ENCODE results near the gene TEX13D.

Gene TEX13D

GRCh38 chrX:124348885-124349453 lies 16.5 kb downstream of the TEX13D start:
- no peak overlapping the region for H3K9ac ChIP-seq (ENCODE audit: low read length in 2 of 2)
- no peak overlapping the region for H3K4me3 ChIP-seq (ENCODE audit: low read length in 2 of 2)
- H3K36me3 ChIP-seq (ENCODE audit: control insufficient read depth in 2 of 2, insufficient read depth in 2 of 2, low read length in 2 of 2), result no peaks in the 10 kb centered on the region
- no peak overlapping the region for H3K27ac ChIP-seq (ENCODE audit: low read length)
- no peaks in the 10 kb centered on the region for H3K4me1 ChIP-seq (ENCODE audit: control insufficient read depth, insufficient read depth, low read length)
- H3K9me3 ChIP-seq (ENCODE audit: control insufficient read depth in 2 of 2, low read length in 2 of 2), result no peaks in the 10 kb centered on the region
- no peaks in the 10 kb centered on the region for H3K27me3 ChIP-seq (ENCODE audit: control insufficient read depth in 1 of 2, insufficient read depth in 2 of 2, low read length in 2 of 2)

GRCh38 chrX:124354648-124355047 lies 22.2 kb downstream of the TEX13D start:
- no peaks in the 10 kb centered on the region for H3K27me3 ChIP-seq (ENCODE audit: control insufficient read depth in 1 of 2, insufficient read depth in 2 of 2, low read length in 2 of 2)
- H3K4me1 ChIP-seq (ENCODE audit: control insufficient read depth, insufficient read depth, low read length), result no peaks in the 10 kb centered on the region
- no peak overlapping the region for H3K9ac ChIP-seq (ENCODE audit: low read length in 2 of 2)
- H3K27ac ChIP-seq (ENCODE audit: low read length), result no peak overlapping the region
- no peaks in the 10 kb centered on the region for H3K9me3 ChIP-seq (ENCODE audit: control insufficient read depth in 2 of 2, low read length in 2 of 2)
- H3K36me3 ChIP-seq (ENCODE audit: control insufficient read depth in 2 of 2, insufficient read depth in 2 of 2, low read length in 2 of 2), result no peaks in the 10 kb centered on the region
- H3K4me3 ChIP-seq (ENCODE audit: low read length in 2 of 2), result no peak overlapping the region

- Histone ChIP-seq H3K4me1 (ENCODE audit: control insufficient read depth, insufficient read depth, low read length) (no peaks in the 10 kb centered on the region), H3K9me3 (ENCODE audit: control insufficient read depth in 2 of 2, low read length in 2 of 2) (no peaks in the 10 kb centered on the region), H3K4me3 (ENCODE audit: low read length in 2 of 2) (no peak overlapping the region), H3K27me3 (ENCODE audit: control insufficient read depth in 1 of 2, insufficient read depth in 2 of 2, low read length in 2 of 2) (no peaks in the 10 kb centered on the region), H3K27ac (ENCODE audit: low read length) (no peak overlapping the region), H3K36me3 (ENCODE audit: control insufficient read depth in 2 of 2, insufficient read depth in 2 of 2, low read length in 2 of 2) (no peaks in the 10 kb centered on the region), H3K9ac (ENCODE audit: low read length in 2 of 2) (no peak overlapping the region)
These were observed 26.4 kb downstream of the TEX13D start for GRCh38 chrX:124358800-124359383.

GRCh38 chrX:124362072-124362471 lies 29.6 kb downstream of the TEX13D start:
- no peaks in the 10 kb centered on the region for H3K9me3 ChIP-seq (ENCODE audit: control insufficient read depth in 2 of 2, low read length in 2 of 2)
- no peaks in the 10 kb centered on the region for H3K27me3 ChIP-seq (ENCODE audit: control insufficient read depth in 1 of 2, insufficient read depth in 2 of 2, low read length in 2 of 2)
- no peak overlapping the region for H3K4me3 ChIP-seq (ENCODE audit: low read length in 2 of 2)
- H3K36me3 ChIP-seq (ENCODE audit: control insufficient read depth in 2 of 2, insufficient read depth in 2 of 2, low read length in 2 of 2), result no peaks in the 10 kb centered on the region
- no peak overlapping the region for H3K27ac ChIP-seq (ENCODE audit: low read length)
- no peak overlapping the region for H3K9ac ChIP-seq (ENCODE audit: low read length in 2 of 2)
- H3K4me1 ChIP-seq (ENCODE audit: control insufficient read depth, insufficient read depth, low read length), result no peaks in the 10 kb centered on the region

GRCh38 chrX:124362761-124363160 lies 30.3 kb downstream of the TEX13D start:
- Histone ChIP-seq H3K36me3 (ENCODE audit: control insufficient read depth in 2 of 2, insufficient read depth in 2 of 2, low read length in 2 of 2) (no peaks in the 10 kb centered on the region), H3K4me3 (ENCODE audit: low read length in 2 of 2) (no peak overlapping the region), H3K27me3 (ENCODE audit: control insufficient read depth in 1 of 2, insufficient read depth in 2 of 2, low read length in 2 of 2) (no peaks in the 10 kb centered on the region), H3K27ac (ENCODE audit: low read length) (no peak overlapping the region), H3K9ac (ENCODE audit: low read length in 2 of 2) (no peak overlapping the region), H3K9me3 (ENCODE audit: control insufficient read depth in 2 of 2, low read length in 2 of 2) (no peaks in the 10 kb centered on the region), H3K4me1 (ENCODE audit: control insufficient read depth, insufficient read depth, low read length) (no peaks in the 10 kb centered on the region)

- no peaks in the 10 kb centered on the region for H3K4me1 ChIP-seq (ENCODE audit: control insufficient read depth, insufficient read depth, low read length)
- H3K27me3 ChIP-seq (ENCODE audit: control insufficient read depth in 1 of 2, insufficient read depth in 2 of 2, low read length in 2 of 2), result no peaks in the 10 kb centered on the region
- H3K9ac ChIP-seq (ENCODE audit: low read length in 2 of 2), result no peak overlapping the region
- no peak overlapping the region for H3K27ac ChIP-seq (ENCODE audit: low read length)
- no peaks in the 10 kb centered on the region for H3K36me3 ChIP-seq (ENCODE audit: control insufficient read depth in 2 of 2, insufficient read depth in 2 of 2, low read length in 2 of 2)
- H3K4me3 ChIP-seq (ENCODE audit: low read length in 2 of 2), result no peak overlapping the region
- H3K9me3 ChIP-seq (ENCODE audit: control insufficient read depth in 2 of 2, low read length in 2 of 2), result no peaks in the 10 kb centered on the region
These were observed 37.3 kb downstream of the TEX13D start for GRCh38 chrX:124369722-124370121.

- Histone ChIP-seq H3K9ac (ENCODE audit: low read length in 2 of 2) (no peak overlapping the region), H3K36me3 (ENCODE audit: control insufficient read depth in 2 of 2, insufficient read depth in 2 of 2, low read length in 2 of 2) (no peaks in the 10 kb centered on the region), H3K27me3 (ENCODE audit: control insufficient read depth in 1 of 2, insufficient read depth in 2 of 2, low read length in 2 of 2) (no peaks in the 10 kb centered on the region), H3K27ac (ENCODE audit: low read length) (no peak overlapping the region), H3K4me3 (ENCODE audit: low read length in 2 of 2) (no peak overlapping the region), H3K9me3 (ENCODE audit: control insufficient read depth in 2 of 2, low read length in 2 of 2) (no peaks in the 10 kb centered on the region), H3K4me1 (ENCODE audit: control insufficient read depth, insufficient read depth, low read length) (no peaks in the 10 kb centered on the region)
These were observed 40.9 kb downstream of the TEX13D start for GRCh38 chrX:124373348-124373747.

GRCh38 chrX:124378643-124379042 lies 46.2 kb downstream of the TEX13D start:
- H3K27ac ChIP-seq (ENCODE audit: low read length), result no peak overlapping the region
- H3K4me3 ChIP-seq (ENCODE audit: low read length in 2 of 2), result no peak overlapping the region
- H3K36me3 ChIP-seq (ENCODE audit: control insufficient read depth in 2 of 2, insufficient read depth in 2 of 2, low read length in 2 of 2), result no peaks in the 10 kb centered on the region
- H3K27me3 ChIP-seq (ENCODE audit: control insufficient read depth in 1 of 2, insufficient read depth in 2 of 2, low read length in 2 of 2), result peaks cover 0 to 8% of the 10 kb centered on the region in 2 donors
- no peak overlapping the region for H3K9ac ChIP-seq (ENCODE audit: low read length in 2 of 2)
- no peaks in the 10 kb centered on the region for H3K4me1 ChIP-seq (ENCODE audit: control insufficient read depth, insufficient read depth, low read length)
- H3K9me3 ChIP-seq (ENCODE audit: control insufficient read depth in 2 of 2, low read length in 2 of 2), result no peaks in the 10 kb centered on the region

- no peak overlapping the region for H3K27ac ChIP-seq (ENCODE audit: low read length)
- no peaks in the 10 kb centered on the region for H3K4me1 ChIP-seq (ENCODE audit: control insufficient read depth, insufficient read depth, low read length)
- H3K9me3 ChIP-seq (ENCODE audit: control insufficient read depth in 2 of 2, low read length in 2 of 2), result no peaks in the 10 kb centered on the region
- H3K36me3 ChIP-seq (ENCODE audit: control insufficient read depth in 2 of 2, insufficient read depth in 2 of 2, low read length in 2 of 2), result no peaks in the 10 kb centered on the region
- no peak overlapping the region for H3K4me3 ChIP-seq (ENCODE audit: low read length in 2 of 2)
- peaks cover 0 to 8% of the 10 kb centered on the region in 2 donors for H3K27me3 ChIP-seq (ENCODE audit: control insufficient read depth in 1 of 2, insufficient read depth in 2 of 2, low read length in 2 of 2)
- no peak overlapping the region for H3K9ac ChIP-seq (ENCODE audit: low read length in 2 of 2)
These were observed 50.9 kb downstream of the TEX13D start for GRCh38 chrX:124383354-124383753.

- H3K9ac ChIP-seq (ENCODE audit: low read length in 2 of 2), result no peak overlapping the region
- no peak overlapping the region for H3K27ac ChIP-seq (ENCODE audit: low read length)
- no peaks in the 10 kb centered on the region for H3K36me3 ChIP-seq (ENCODE audit: control insufficient read depth in 2 of 2, insufficient read depth in 2 of 2, low read length in 2 of 2)
- no peak overlapping the region for H3K4me3 ChIP-seq (ENCODE audit: low read length in 2 of 2)
- no peaks in the 10 kb centered on the region for H3K9me3 ChIP-seq (ENCODE audit: control insufficient read depth in 2 of 2, low read length in 2 of 2)
- no peaks in the 10 kb centered on the region for H3K27me3 ChIP-seq (ENCODE audit: control insufficient read depth in 1 of 2, insufficient read depth in 2 of 2, low read length in 2 of 2)
- H3K4me1 ChIP-seq (ENCODE audit: control insufficient read depth, insufficient read depth, low read length), result no peaks in the 10 kb centered on the region
These were observed 53.9 kb downstream of the TEX13D start for GRCh38 chrX:124386401-124386800.
